Adrenal gland (tissue), 5 donors: ENCODE measurements around the gene AMOTL2.

Experiments
- CTCF ChIP-seq, 6 experiments: fragments of 450-650 bp in 4 of 6; fragments of 200-600 bp in 2 of 6; sonication (generic) in 1 of 6; IDR thresholded peaks; 1 replicate in 5 of 6; 2 replicates in 1 of 6; pipeline versions ENCODE4 v1.5.1 to v1.8.0; 2016 to 2021; ENCODE audit warnings: antibody characterized with exemption in 6 of 6, mild to moderate bottlenecking in 2 of 6, moderate library complexity in 1 of 6
- POLR2A ChIP-seq, 2 donors: fragments of 450-650 bp; IDR thresholded peaks; one replicate each; pipeline ENCODE4 v1.6.1; 2017; ENCODE audit warnings: antibody characterized with exemption in 2 of 2, mild to moderate bottlenecking in 2 of 2, moderate library complexity in 1 of 2
- donor health status: DM: no; HTN: no; CAD: no.

- TF ChIP-seq CTCF (IDR thresholded peaks at IDR 0.05) = no peak
- TF ChIP-seq POLR2A (IDR thresholded peaks at IDR 0.05) = no peak
Observed at GRCh38 chr3:134313847-134314587, 60.2 kb downstream of the AMOTL2 start.
